Gastroesophageal sphincter (tissue), 4 donors: ENCODE data around the gene VAV2. TPM values are rescaled to one million over a fixed set of nuclear protein-coding genes. Genes with fewer than 3 reads are reported as not detected.

Experiments used
- ATAC-seq: fragments of 150-250 bp; one replicate; pipeline ENCODE4 v1.9.1; 2016; ENCODE audit warnings: mild to moderate bottlenecking, moderate library complexity
- H3K27ac ChIP-seq, 4 donors: fragments of 200-600 bp; sonication (generic) in 3 of 4; 1 replicate in 3 of 4; 2 replicates in 1 of 4; pipeline ENCODE4 v1.5.1; 2016 to 2019
- H3K27me3 ChIP-seq: fragments of 200-600 bp; sonication (generic); one replicate; pipeline ENCODE4 v1.5.1; 2019
- H3K36me3 ChIP-seq, 2 donors: fragments of 200-600 bp; sonication (generic); one replicate each; pipeline ENCODE4 v1.5.1; 2019; ENCODE audit warnings: control low read depth in 1 of 2
- H3K4me1 ChIP-seq, 3 donors: fragments of 200-600 bp; sonication (generic); 1 replicate in 2 of 3; 2 replicates in 1 of 3; pipeline ENCODE4 v1.5.1; 2016 to 2019; ENCODE audit warnings: control low read depth in 2 of 3
- H3K4me3 ChIP-seq, 2 donors: fragments of 200-600 bp; sonication (generic); one replicate each; pipeline ENCODE4 v1.5.1; 2019; ENCODE audit warnings: mild to moderate bottlenecking in 1 of 2, moderate library complexity in 1 of 2
- H3K9me3 ChIP-seq, 3 donors: fragments of 200-600 bp; sonication (generic); one replicate each; pipeline ENCODE4 v1.5.1; 2017 to 2019; ENCODE audit warnings: control low read depth in 2 of 3
- EP300 ChIP-seq: sonication (generic); formaldehyde crosslinking; IDR thresholded peaks from one replicate; pipeline ENCODE4 v1.6.1; 2017; ENCODE audit warnings: antibody characterized with exemption, mild to moderate bottlenecking
- POLR2A ChIP-seq, 2 donors: fragments of 450-650 bp; IDR thresholded peaks; one replicate each; pipeline ENCODE4 v1.6.1; 2017; ENCODE audit warnings: antibody characterized with exemption in 2 of 2, mild to moderate bottlenecking in 2 of 2, moderate library complexity in 1 of 2
- POLR2AphosphoS5 ChIP-seq: sonication (generic); formaldehyde crosslinking; IDR thresholded peaks from one replicate; pipeline ENCODE4 v1.6.1; 2017; ENCODE audit warnings: antibody characterized with exemption
- WGBS, 2 donors: methylation state at CpG; one replicate each; pipeline ENCODE4 v1.1.5; 2018; ENCODE audit warnings: low coverage in 1 of 2; 5-methylcytosine and 5-hydroxymethylcytosine counted together
- total RNA-seq, 4 donors: library from RNA; depleted of rRNA; stranded (reverse); fragments of >200 nt; gene quantifications; one replicate each; pipeline ENCODE4 v1.1.0, GENCODE V29; 2016
- TF ChIP-seq, protein P1 (sequence below), 4 experiments: fragments of 200-600 bp in 2 of 4; fragments of 450-650 bp in 2 of 4; sonication (generic) in 1 of 4; IDR thresholded peaks; one replicate each; pipeline ENCODE4 v1.5.1; 2017 to 2019; ENCODE audit warnings: antibody characterized with exemption in 4 of 4, mild to moderate bottlenecking in 2 of 4, moderate library complexity in 2 of 4

VAV2 gene
- total RNA-seq, 4 donors from 2014 or later, result 7.7 to 16.8 (median 8.9) TPM

DNA sequence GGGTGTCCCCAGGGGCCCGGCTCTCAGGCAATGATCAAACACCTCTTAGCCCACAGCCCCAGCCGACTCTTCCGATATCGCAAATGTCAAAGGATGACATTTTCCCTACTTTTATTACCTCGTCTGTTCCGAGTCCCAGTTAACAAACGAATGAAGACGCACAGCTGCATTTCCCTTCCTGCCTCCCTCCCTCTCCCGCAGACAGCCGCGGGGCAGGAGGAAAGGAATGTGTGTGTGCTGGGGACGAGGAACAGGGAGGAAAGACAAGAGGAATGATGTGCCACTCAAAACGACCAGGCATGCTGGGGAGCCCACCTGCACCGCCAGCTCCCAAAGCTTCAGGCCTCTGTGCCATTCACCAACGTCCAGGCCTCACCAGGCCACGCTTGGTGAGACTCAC is 128.1 kb downstream of the VAV2 start:
- Histone ChIP-seq H3K9me3 (peaks cover 0 to 9% (median 0%) of the 10 kb centered on the region in 3 donors), H3K27ac (peak overlapping the region in 2 of 4 donors; percentile 48 to 64), H3K36me3 (peaks cover 0 to 15% of the 10 kb centered on the region in 2 donors), H3K4me1 (peaks cover 0 to 15% (median 5%) of the 10 kb centered on the region in 3 donors), H3K4me3 (no peak overlapping the region), H3K27me3 (no peaks in the 10 kb centered on the region)
- ATAC-seq, result no peak
- no peak for TF ChIP-seq POLR2A (IDR thresholded peaks at IDR 0.05)
- TF ChIP-seq, protein P1, sequence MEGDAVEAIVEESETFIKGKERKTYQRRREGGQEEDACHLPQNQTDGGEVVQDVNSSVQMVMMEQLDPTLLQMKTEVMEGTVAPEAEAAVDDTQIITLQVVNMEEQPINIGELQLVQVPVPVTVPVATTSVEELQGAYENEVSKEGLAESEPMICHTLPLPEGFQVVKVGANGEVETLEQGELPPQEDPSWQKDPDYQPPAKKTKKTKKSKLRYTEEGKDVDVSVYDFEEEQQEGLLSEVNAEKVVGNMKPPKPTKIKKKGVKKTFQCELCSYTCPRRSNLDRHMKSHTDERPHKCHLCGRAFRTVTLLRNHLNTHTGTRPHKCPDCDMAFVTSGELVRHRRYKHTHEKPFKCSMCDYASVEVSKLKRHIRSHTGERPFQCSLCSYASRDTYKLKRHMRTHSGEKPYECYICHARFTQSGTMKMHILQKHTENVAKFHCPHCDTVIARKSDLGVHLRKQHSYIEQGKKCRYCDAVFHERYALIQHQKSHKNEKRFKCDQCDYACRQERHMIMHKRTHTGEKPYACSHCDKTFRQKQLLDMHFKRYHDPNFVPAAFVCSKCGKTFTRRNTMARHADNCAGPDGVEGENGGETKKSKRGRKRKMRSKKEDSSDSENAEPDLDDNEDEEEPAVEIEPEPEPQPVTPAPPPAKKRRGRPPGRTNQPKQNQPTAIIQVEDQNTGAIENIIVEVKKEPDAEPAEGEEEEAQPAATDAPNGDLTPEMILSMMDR (IDR thresholded peaks at IDR 0.05), result no peak
- no peak for TF ChIP-seq EP300
- TF ChIP-seq POLR2AphosphoS5, result no peak
- WGBS, 2 donors, result 58 to 79% methylated on average over 6 to 10 of the region's 16 CpGs

DNA sequence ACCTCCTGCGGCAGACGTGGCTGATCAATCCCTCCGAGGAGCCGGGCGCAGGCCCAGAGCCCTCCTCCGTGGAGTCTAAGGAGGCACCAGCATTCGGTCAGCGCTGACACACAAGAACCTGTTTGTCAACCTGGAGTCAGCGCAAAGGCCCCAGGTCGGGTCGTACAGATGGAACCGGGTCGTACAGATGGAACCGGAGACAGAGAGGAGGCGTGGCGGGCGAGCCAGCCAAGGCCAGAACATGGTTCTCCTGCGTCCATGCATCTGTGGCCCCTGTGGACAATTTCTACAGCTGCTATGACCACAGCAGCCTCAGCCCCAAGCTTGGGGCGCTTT is 128.9 kb downstream of the VAV2 start:
- TF ChIP-seq, protein P1 (IDR thresholded peaks at IDR 0.05), result no peak
- TF ChIP-seq POLR2AphosphoS5 (no peak), EP300 (no peak), POLR2A (IDR thresholded peaks at IDR 0.05) (no peak)
- ATAC-seq, result no peak
- 76% methylated on average over 5 of the region's 19 CpGs; no CpG with 5 or more reads in 1 of the 2 donors for WGBS, 2 donors
- Histone ChIP-seq H3K4me1 (peaks cover 0 to 15% (median 5%) of the 10 kb centered on the region in 3 donors), H3K9me3 (peaks cover 0 to 9% (median 0%) of the 10 kb centered on the region in 3 donors), H3K36me3 (peaks cover 0 to 20% of the 10 kb centered on the region in 2 donors), H3K27ac (peak overlapping the region in 3 of 4 donors; percentile 47 to 64 (median 48)), H3K4me3 (peak overlapping the region in 1 of 2 donors; percentile 26), H3K27me3 (no peaks in the 10 kb centered on the region)

DNA sequence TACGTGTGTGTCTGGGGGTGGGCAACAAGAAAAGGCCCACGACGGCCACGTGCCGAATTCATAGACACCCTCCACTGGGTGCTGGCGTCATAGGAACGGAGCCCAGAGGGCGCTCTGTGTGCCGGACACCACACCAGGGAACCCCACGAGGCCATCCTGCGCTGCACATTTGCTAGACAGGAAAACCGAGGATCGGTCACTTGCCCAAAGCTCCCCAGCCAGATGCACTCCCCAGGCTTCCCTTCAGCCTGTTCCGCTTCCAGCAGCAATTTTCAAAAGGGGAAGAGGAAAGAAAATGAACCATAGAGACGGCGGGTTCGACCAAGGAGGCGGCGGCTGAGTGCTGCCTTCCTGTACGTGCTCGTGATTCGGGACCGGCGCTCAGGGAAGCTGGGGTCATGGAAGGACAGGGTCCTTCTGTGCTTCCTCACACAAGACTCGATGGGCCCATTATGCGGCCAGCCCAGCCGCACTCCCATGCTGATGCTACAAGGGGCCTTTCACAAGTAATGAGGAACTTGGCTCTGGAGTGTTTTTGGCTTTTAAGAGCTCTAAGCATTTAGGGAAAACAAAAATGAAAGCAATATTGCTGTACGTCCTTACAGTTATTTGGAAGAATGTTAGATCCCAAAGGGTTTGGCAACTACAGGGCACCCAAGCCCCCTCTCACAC is 129.4 kb downstream of the VAV2 start:
- 38 to 40% methylated on average over 1 to 3 of the region's 28 CpGs for WGBS, 2 donors
- Histone ChIP-seq H3K9me3 (peaks cover 0 to 9% (median 0%) of the 10 kb centered on the region in 3 donors), H3K36me3 (peaks cover 0 to 20% of the 10 kb centered on the region in 2 donors), H3K4me3 (peak overlapping the region in 1 of 2 donors; percentile 26), H3K27me3 (no peaks in the 10 kb centered on the region), H3K27ac (peak overlapping the region in 3 of 4 donors; percentile 47 to 64 (median 48)), H3K4me1 (peaks cover 0 to 15% (median 5%) of the 10 kb centered on the region in 3 donors)
- peak; percentile 76 for ATAC-seq
- TF ChIP-seq POLR2AphosphoS5, result no peak
- no peak for TF ChIP-seq EP300
- no peak for TF ChIP-seq POLR2A (IDR thresholded peaks at IDR 0.05)
- TF ChIP-seq, protein P1 (IDR thresholded peaks at IDR 0.05), result no peak

DNA sequence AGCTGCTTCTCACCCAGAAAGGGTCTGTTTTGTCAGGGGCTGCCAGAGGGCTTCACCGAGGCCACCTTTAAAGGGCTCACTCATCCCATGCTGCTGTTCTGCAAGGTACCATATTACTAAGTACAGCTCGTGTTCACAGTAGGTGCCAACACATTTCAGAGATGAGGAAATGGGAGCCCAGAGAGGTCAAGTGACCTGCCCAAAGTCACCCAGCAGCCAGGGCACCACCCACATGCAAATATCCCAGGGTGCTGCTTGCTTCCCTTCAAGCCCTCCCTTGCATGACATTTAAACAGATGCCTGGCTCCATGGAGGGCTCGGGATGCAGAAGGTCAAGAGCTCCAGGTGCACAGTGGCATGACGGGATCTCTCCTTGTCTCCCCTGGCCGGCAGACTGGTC is 130.4 kb downstream of the VAV2 start:
- H3K27ac ChIP-seq, result peak overlapping the region in 2 of 4 donors; percentile 9 to 64
- no peak for ATAC-seq
- no peaks in the 10 kb centered on the region for H3K27me3 ChIP-seq
- peaks cover 0 to 9% (median 0%) of the 10 kb centered on the region in 3 donors for H3K9me3 ChIP-seq
- H3K4me3 ChIP-seq, result no peak overlapping the region
- WGBS, 2 donors, result no CpG with 5 or more reads among the region's 5 CpGs
- peaks cover 0 to 15% (median 5%) of the 10 kb centered on the region in 3 donors for H3K4me1 ChIP-seq
- TF ChIP-seq, protein P1 (IDR thresholded peaks at IDR 0.05), result no peak
- TF ChIP-seq EP300, result no peak
- no peak for TF ChIP-seq POLR2A (IDR thresholded peaks at IDR 0.05)
- TF ChIP-seq POLR2AphosphoS5, result no peak
- peaks cover 0 to 20% of the 10 kb centered on the region in 2 donors for H3K36me3 ChIP-seq

DNA sequence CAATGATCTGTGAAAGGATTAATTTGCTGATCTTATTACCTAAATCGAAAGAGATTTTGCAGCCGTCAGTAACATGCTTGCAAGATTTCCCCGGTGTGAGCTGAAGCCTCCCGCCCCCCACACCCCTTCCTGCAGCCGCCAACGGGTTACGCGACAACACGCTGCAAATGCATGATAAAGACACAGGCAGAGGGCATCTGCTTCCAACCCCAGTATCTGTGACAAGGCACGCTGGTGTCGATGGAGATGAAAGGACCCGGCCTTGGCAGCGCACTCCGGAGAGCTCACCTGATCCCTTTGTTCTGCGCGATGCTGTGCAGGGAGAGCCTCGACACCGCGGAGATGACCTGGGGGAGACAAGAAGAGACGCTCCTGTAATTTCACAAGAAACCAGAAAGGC is 131.0 kb downstream of the VAV2 start:
- WGBS, 2 donors, result 60 to 84% methylated on average over 2 to 11 of the region's 20 CpGs
- TF ChIP-seq POLR2A (IDR thresholded peaks at IDR 0.05), result no peak
- H3K27ac ChIP-seq, result no peak overlapping the region
- peaks cover 0 to 9% (median 0%) of the 10 kb centered on the region in 3 donors for H3K9me3 ChIP-seq
- peaks cover 0 to 20% of the 10 kb centered on the region in 2 donors for H3K36me3 ChIP-seq
- no peak for ATAC-seq
- no peaks in the 10 kb centered on the region for H3K27me3 ChIP-seq
- H3K4me1 ChIP-seq, result peaks cover 0 to 15% (median 5%) of the 10 kb centered on the region in 3 donors
- H3K4me3 ChIP-seq, result no peak overlapping the region
